Stomach (tissue), 9 donors: ENCODE measurements around the gene PTPRK. TPM values are rescaled to one million over a fixed set of nuclear protein-coding genes. Genes with fewer than 3 reads are reported as not detected.

Experiments used
- DNase-seq, 2 donors: peaks; one replicate each; pipeline versions ENCODE4 v3.0.0 to v3.0.0-alpha.2; 2013 to 2019
- H3K27ac ChIP-seq, 5 donors: fragments of 200-600 bp in 4 of 5; sonication (generic) in 4 of 5; one replicate each; pipeline ENCODE4 v1.5.1; 2013 to 2019; ENCODE audit warnings: mild to moderate bottlenecking in 1 of 5, moderate library complexity in 1 of 5
- H3K27me3 ChIP-seq, 3 donors: fragments of 200-600 bp; sonication (generic); one replicate each; pipeline ENCODE4 v1.5.1; 2017 to 2019; ENCODE audit warnings: mixed run types in 1 of 3
- H3K36me3 ChIP-seq, 4 donors: fragments of 200-600 bp; sonication (generic); 1 replicate in 3 of 4; 2 replicates in 1 of 4; pipeline ENCODE4 v1.5.1; 2016 to 2019
- H3K4me1 ChIP-seq, 4 donors: fragments of 200-600 bp; sonication (generic); one replicate each; pipeline ENCODE4 v1.5.1; 2016 to 2019
- H3K4me3 ChIP-seq, 4 donors: fragments of 200-600 bp; sonication (generic) in 3 of 4; one replicate each; pipeline ENCODE4 v1.5.1; 2016 to 2019; ENCODE audit warnings: mild to moderate bottlenecking in 1 of 4
- H3K9me3 ChIP-seq, 4 donors: fragments of 200-600 bp; sonication (generic); one replicate each; pipeline ENCODE4 v1.5.1; 2016 to 2019
- EP300 ChIP-seq: sonication (generic); formaldehyde crosslinking; IDR thresholded peaks from one replicate; pipeline ENCODE4 v1.6.1; 2017; ENCODE audit warnings: antibody characterized with exemption
- POLR2A ChIP-seq, 4 donors: fragments of 450-650 bp; IDR thresholded peaks; one replicate each; pipeline ENCODE4 v1.6.1; 2016; ENCODE audit warnings: antibody characterized with exemption in 4 of 4, control low read depth in 2 of 4, mild to moderate bottlenecking in 1 of 4, moderate library complexity in 1 of 4
- POLR2AphosphoS5 ChIP-seq, 3 donors: sonication (generic); formaldehyde crosslinking; IDR thresholded peaks; one replicate each; pipeline ENCODE4 v1.6.1; 2016; ENCODE audit warnings: antibody characterized with exemption in 3 of 3
- WGBS, 5 donors: extraction: QIAGEN DNeasy Blood & Tissue Kit in 3 of 5; methylation state at CpG; one replicate each; pipeline versions ENCODE4 v1.1.5 to v1.1.7; 2013 to 2018; 5-methylcytosine and 5-hydroxymethylcytosine counted together
- intact Hi-C: fragments of 100-400 bp; cut with DNase I; formaldehyde crosslinking; loops from one replicate; pipeline ENCODE4 v1.15.1; 2023; ENCODE audit warnings: low total_unique reads
- polyA plus RNA-seq, 3 donors: library from polyadenylated mRNA; stranded (reverse); fragments of 200-250 nt; gene quantifications; one replicate each; pipeline ENCODE4 v1.2.3, GENCODE V29; 2013
- total RNA-seq, 5 donors: library from RNA; depleted of rRNA; stranded (reverse); fragments of >200 nt; gene quantifications; one replicate each; pipeline versions ENCODE4 v1.1.0 to v1.2.3, GENCODE V29; 2014 to 2016
- TF ChIP-seq, protein P1 (sequence below), 7 experiments: fragments of 450-650 bp in 4 of 7; fragments of 200-600 bp in 3 of 7; sonication (generic) in 3 of 7; IDR thresholded peaks; one replicate each; pipeline ENCODE4 v1.5.1; 2016 to 2019; ENCODE audit warnings: antibody characterized with exemption in 7 of 7, control low read depth in 2 of 7, mild to moderate bottlenecking in 1 of 7
- donor health status: healthy with polysubstance abuse.
- donor health status: Bipolar disorder and iron deficiency.
- donor health status: healthy.

Gene PTPRK
- total and polyA plus RNA-seq, 8 donors, result 7.0 to 644 (median 114) TPM

DNA sequence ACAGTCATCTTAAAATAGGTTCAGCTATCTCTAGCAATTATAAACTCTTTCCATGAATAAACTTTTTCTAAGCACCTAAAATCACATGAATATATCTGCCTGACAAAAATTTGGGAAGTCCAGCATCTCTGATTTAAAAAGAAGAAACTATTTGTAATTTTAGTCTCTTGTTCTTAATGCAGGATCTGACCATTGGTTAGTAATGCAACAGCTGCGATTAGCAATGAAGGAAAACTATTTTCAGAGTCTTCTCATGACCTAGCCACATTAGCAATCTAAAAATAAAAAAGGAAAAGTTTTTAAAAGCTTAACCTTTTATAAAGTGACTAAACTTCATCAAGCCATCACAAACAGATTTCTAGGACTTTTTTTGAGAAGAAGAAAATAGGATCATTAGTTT, 97.5 kb downstream of the PTPRK start:
- no peak overlapping the region for H3K27ac ChIP-seq
- H3K9me3 ChIP-seq, result peaks cover 0 to 6% (median 2%) of the 10 kb centered on the region in 4 donors
- no peaks in the 10 kb centered on the region for H3K27me3 ChIP-seq
- TF ChIP-seq POLR2AphosphoS5 (IDR thresholded peaks at IDR 0.05) (no peak), EP300 (no peak), POLR2A (IDR thresholded peaks at IDR 0.05) (no peak)
- TF ChIP-seq, protein P1, sequence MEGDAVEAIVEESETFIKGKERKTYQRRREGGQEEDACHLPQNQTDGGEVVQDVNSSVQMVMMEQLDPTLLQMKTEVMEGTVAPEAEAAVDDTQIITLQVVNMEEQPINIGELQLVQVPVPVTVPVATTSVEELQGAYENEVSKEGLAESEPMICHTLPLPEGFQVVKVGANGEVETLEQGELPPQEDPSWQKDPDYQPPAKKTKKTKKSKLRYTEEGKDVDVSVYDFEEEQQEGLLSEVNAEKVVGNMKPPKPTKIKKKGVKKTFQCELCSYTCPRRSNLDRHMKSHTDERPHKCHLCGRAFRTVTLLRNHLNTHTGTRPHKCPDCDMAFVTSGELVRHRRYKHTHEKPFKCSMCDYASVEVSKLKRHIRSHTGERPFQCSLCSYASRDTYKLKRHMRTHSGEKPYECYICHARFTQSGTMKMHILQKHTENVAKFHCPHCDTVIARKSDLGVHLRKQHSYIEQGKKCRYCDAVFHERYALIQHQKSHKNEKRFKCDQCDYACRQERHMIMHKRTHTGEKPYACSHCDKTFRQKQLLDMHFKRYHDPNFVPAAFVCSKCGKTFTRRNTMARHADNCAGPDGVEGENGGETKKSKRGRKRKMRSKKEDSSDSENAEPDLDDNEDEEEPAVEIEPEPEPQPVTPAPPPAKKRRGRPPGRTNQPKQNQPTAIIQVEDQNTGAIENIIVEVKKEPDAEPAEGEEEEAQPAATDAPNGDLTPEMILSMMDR (IDR thresholded peaks at IDR 0.05), result no peak
- H3K36me3 ChIP-seq, result no peaks in the 10 kb centered on the region
- intact Hi-C loops, result no loop called here
- H3K4me3 ChIP-seq, result no peak overlapping the region
- WGBS, 5 donors, result 69 to 88% (median 83%) methylated on average over 1 of the region's 1 CpG
- peaks cover 0 to 23% (median 10%) of the 10 kb centered on the region in 4 donors for H3K4me1 ChIP-seq
- DNase-seq, result no peak

DNA sequence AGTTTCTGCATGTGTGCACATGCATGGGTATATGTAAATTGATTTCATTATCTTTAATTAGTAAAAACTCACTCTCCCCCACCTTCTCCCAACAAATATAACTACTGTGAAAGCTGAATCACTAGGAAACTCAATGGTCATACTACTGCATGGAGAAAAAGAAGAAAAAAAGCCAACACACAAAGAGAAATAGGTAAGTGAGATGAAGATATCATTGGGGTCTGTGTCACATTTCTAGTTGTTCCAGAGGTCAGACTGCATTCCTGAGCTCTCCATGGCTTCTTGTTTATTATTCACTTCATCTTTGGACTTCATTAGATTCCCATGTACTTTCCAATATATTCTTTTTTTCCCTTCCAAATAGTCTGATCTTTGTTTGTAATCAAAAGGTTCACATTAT, 98.2 kb downstream of the PTPRK start:
- Histone ChIP-seq H3K36me3 (no peaks in the 10 kb centered on the region), H3K4me3 (no peak overlapping the region), H3K27me3 (no peaks in the 10 kb centered on the region), H3K4me1 (peaks cover 0 to 17% (median 7%) of the 10 kb centered on the region in 4 donors), H3K9me3 (peaks cover 0 to 6% (median 2%) of the 10 kb centered on the region in 4 donors), H3K27ac (no peak overlapping the region)
- TF ChIP-seq, protein P1 (IDR thresholded peaks at IDR 0.05), result no peak
- TF ChIP-seq POLR2A (IDR thresholded peaks at IDR 0.05) (no peak), POLR2AphosphoS5 (IDR thresholded peaks at IDR 0.05) (no peak), EP300 (no peak)
- intact Hi-C loops, result no loop called here
- no peak for DNase-seq

DNA sequence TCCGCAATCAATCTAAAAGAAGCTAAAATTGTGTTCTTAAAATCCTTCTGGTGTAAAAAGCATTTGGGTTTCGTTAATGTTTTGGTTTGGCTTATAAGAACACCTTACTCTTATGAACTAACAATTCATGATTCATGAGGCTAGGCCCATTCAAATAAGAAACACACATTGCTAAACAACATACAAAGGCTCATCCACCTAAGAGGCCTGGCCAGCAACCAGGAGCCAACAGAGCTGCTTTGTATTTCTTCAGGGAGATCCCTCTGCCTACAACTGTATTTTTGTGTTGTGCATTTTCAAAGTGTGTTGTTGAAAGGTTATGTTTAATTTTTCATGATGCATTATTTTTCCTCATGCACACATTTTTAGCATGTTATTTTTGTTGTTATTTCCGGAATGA, 98.6 kb downstream of the PTPRK start:
- Histone ChIP-seq H3K9me3 (peaks cover 0 to 6% (median 2%) of the 10 kb centered on the region in 4 donors), H3K27ac (no peak overlapping the region), H3K36me3 (no peaks in the 10 kb centered on the region), H3K27me3 (no peaks in the 10 kb centered on the region), H3K4me1 (peaks cover 0 to 13% (median 5%) of the 10 kb centered on the region in 4 donors), H3K4me3 (no peak overlapping the region)
- intact Hi-C loops, result no loop called here
- TF ChIP-seq POLR2AphosphoS5 (IDR thresholded peaks at IDR 0.05), result no peak
- TF ChIP-seq POLR2A (IDR thresholded peaks at IDR 0.05), result no peak
- TF ChIP-seq EP300, result no peak
- TF ChIP-seq, protein P1 (IDR thresholded peaks at IDR 0.05), result no peak
- WGBS, 5 donors, result 82 to 94% (median 86%) methylated on average over 3 of the region's 3 CpGs
- no peak for DNase-seq

DNA sequence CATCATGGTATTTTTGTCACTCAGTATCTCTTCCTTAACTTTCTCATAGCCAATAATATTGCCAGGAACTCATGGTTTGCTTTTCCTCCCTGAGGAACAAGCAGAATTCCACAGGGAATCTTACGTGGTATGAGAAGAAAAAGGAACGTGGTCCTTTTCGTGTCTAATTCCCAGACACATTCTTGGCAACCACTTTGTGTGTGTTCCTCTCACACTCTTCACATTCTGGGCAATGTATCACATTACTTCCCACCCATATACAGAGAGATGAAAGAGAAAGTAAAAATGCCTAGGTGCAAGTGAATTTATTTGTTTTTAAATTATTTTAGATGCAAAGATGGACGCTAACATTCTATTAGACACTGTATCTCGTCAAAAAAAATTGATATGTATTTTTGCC, 102.7 kb downstream of the PTPRK start:
- Histone ChIP-seq H3K27me3 (no peaks in the 10 kb centered on the region), H3K36me3 (no peaks in the 10 kb centered on the region), H3K4me3 (no peak overlapping the region), H3K27ac (no peak overlapping the region), H3K4me1 (peaks cover 0 to 14% (median 4%) of the 10 kb centered on the region in 4 donors), H3K9me3 (peaks cover 0 to 6% (median 2%) of the 10 kb centered on the region in 4 donors)
- no peak for DNase-seq
- intact Hi-C loops, result no loop called here
- 79 to 95% (median 91%) methylated on average over 5 of the region's 5 CpGs for WGBS, 5 donors
- TF ChIP-seq POLR2AphosphoS5 (IDR thresholded peaks at IDR 0.05) (no peak), POLR2A (IDR thresholded peaks at IDR 0.05) (no peak)
- TF ChIP-seq, protein P1 (IDR thresholded peaks at IDR 0.05), result no peak
